HG03565 (cell line): Measurements from ENCODE around the gene ZACN.

Experiments
- ATAC-seq: cut with Tn5 transposase; IDR thresholded peaks from one replicate; pipeline ENCODE4 v1.9.1; 2021; ENCODE audit warnings: mild to moderate bottlenecking, moderate library complexity; ENCODE audit not compliant: unreplicated experiment

ZACN gene

GRCh38 chr17:76081295-76082210 is 2.6 kb downstream of the ZACN start:
- ATAC-seq, result no peak

GRCh38 chr17:76082326-76083251 is 3.6 kb downstream of the ZACN start:
- ATAC-seq, result no peak

GRCh38 chr17:76083536-76084182 is 4.7 kb downstream of the ZACN start:
- ATAC-seq, result no peak

- ATAC-seq, result no peak
Observed at GRCh38 chr17:76085066-76085730, 6.2 kb downstream of the ZACN start.

- ATAC-seq, result no peak
Observed at GRCh38 chr17:76085731-76086366, 6.9 kb downstream of the ZACN start.

- no peak for ATAC-seq
Observed at GRCh38 chr17:76086384-76086783, 7.4 kb downstream of the ZACN start.

GRCh38 chr17:76087531-76087930 is 8.5 kb downstream of the ZACN start:
- no peak for ATAC-seq

- ATAC-seq, result no peak
Observed at GRCh38 chr17:76088041-76088867, 9.3 kb downstream of the ZACN start.

GRCh38 chr17:76088868-76089576 is 10.0 kb downstream of the ZACN start:
- ATAC-seq, result no peak

- no peak for ATAC-seq
Observed at GRCh38 chr17:76089680-76090516, 10.9 kb downstream of the ZACN start.

GRCh38 chr17:76090517-76091129 is 11.6 kb downstream of the ZACN start:
- no peak for ATAC-seq

GRCh38 chr17:76091526-76092286 is 12.7 kb downstream of the ZACN start:
- no peak for ATAC-seq

GRCh38 chr17:76092526-76093413 is 13.8 kb downstream of the ZACN start:
- ATAC-seq, result no peak

GRCh38 chr17:76094046-76094445 is 15.1 kb downstream of the ZACN start:
- no peak for ATAC-seq

GRCh38 chr17:76095943-76096342 is 17.0 kb downstream of the ZACN start:
- no peak for ATAC-seq
